HCT116 (cell line): ENCODE data around the gene GFPT2. TPM values are rescaled to one million over a fixed set of nuclear protein-coding genes. Genes with fewer than 3 reads are reported as not detected.

Source experiments
- ATAC-seq: fragments of 200-7000 bp; cut with Tn5 transposase; 2 replicates; pipeline ENCODE4 v1.9.1; 2020; ENCODE audit warnings: mild to moderate bottlenecking, moderate library complexity
- BruUV-seq: library from RNA; stranded (reverse); fragments of 400-500 nt; replicated peaks from 2 replicates; lab custom pipeline; 2021; lab: Mats Ljungman, UMichigan
- CTCF ChIA-PET: fragments of 300-600 bp; sonication (Branson Sonifier 250); formaldehyde crosslinking; loops from one replicate; lab custom pipeline; 2021; ENCODE audit warnings: antibody characterized with exemption; lab: Charles Lee
- POLR2A ChIA-PET: fragments of 300-600, 350-600 bp; sonication (Branson Sonifier 250); formaldehyde crosslinking; loops from one replicate; lab custom pipeline; 2021; ENCODE audit warnings: antibody characterized with exemption; lab: Charles Lee
- RAD21 ChIA-PET, 2 experiments: fragments of 300-600 bp; sonication (Branson Sonifier 250); formaldehyde crosslinking; loops; one replicate each; lab custom pipeline; 2023; ENCODE audit warnings: low total read pairs in 2 of 2; ENCODE audit not compliant: uncharacterized antibody in 2 of 2, unreplicated experiment in 2 of 2, low non-redundant PET in 1 of 2; lab: Charles Lee
- DNase-seq: peaks from one replicate; pipeline ENCODE4 v3.0.0-alpha.2; 2010; ENCODE audit warnings: low read depth, low spot score
- H2AFZ ChIP-seq: fragments of 200-600 bp; shearing (Covaris generic), sonication (generic); 2 replicates; pipeline ENCODE4 v1.6.1; 2017; ENCODE audit warnings: low read depth, mixed run types, mixed read lengths, antibody characterized with exemption, low read length; ENCODE audit not compliant: poor library complexity, severe bottlenecking
- H3K27ac ChIP-seq: 2 replicates; pipeline ENCODE4 v1.5.1; 2012; ENCODE audit warnings: low read depth, low read length
- H3K27me3 ChIP-seq: fragments of 200-600 bp; sonication (generic); 2 replicates; pipeline ENCODE4 v1.6.1; 2016; ENCODE audit warnings: mixed run types, low read length, mixed read lengths; ENCODE audit not compliant: insufficient read depth
- H3K36me3 ChIP-seq, 2 experiments: fragments of 200-500 bp in 1 of 2; fragments of 200-600 bp in 1 of 2; sonication (Bioruptor generic) in 1 of 2; sonication (generic) in 1 of 2; 2 replicates each; pipeline versions ENCODE4 v1.5.1 to v1.6.1; 2014 to 2016; ENCODE audit warnings: low read length in 2 of 2, inconsistent platforms in 1 of 2, mixed read lengths in 1 of 2, mixed run types in 1 of 2; ENCODE audit not compliant: insufficient read depth in 2 of 2, control insufficient read depth in 1 of 2
- H3K4me1 ChIP-seq, 2 experiments: fragments of 200-600 bp in 1 of 2; sonication (generic) in 1 of 2; 2 replicates each; pipeline versions ENCODE4 v1.5.1 to v1.6.1; 2012 to 2017; ENCODE audit warnings: low read length in 2 of 2, inconsistent platforms in 1 of 2, mild to moderate bottlenecking in 1 of 2, mixed read lengths in 1 of 2, mixed run types in 1 of 2, moderate library complexity in 1 of 2; ENCODE audit not compliant: insufficient read depth in 2 of 2, control insufficient read depth in 1 of 2
- H3K4me2 ChIP-seq: fragments of 200-600 bp; sonication (generic); 2 replicates; pipeline ENCODE4 v1.6.1; 2017; ENCODE audit warnings: mixed run types, low read length, mixed read lengths
- H3K4me3 ChIP-seq, 2 experiments: fragments of 200-600 bp in 1 of 2; sonication (generic) in 1 of 2; replicated peaks in 1 of 2; 2 replicates each; pipeline ENCODE4 v1.5.1; 2011 to 2016; ENCODE audit warnings: low read length in 2 of 2, control low read depth in 1 of 2, low read depth in 1 of 2, mild to moderate bottlenecking in 1 of 2, mixed read lengths in 1 of 2, mixed run types in 1 of 2
- H3K79me2 ChIP-seq: fragments of 200-600 bp; sonication (generic); 2 replicates; pipeline ENCODE4 v1.6.1; 2017; ENCODE audit warnings: mild to moderate bottlenecking, mixed run types, low read length, moderate library complexity, mixed read lengths; ENCODE audit not compliant: insufficient read depth
- H3K9ac ChIP-seq: fragments of 200-600 bp; sonication (generic); 2 replicates; pipeline ENCODE4 v1.6.1; 2016; ENCODE audit warnings: low read length, mixed read lengths
- H3K9me2 ChIP-seq: fragments of 200-600 bp; sonication (generic), shearing (Covaris generic); 2 replicates; pipeline ENCODE4 v1.6.1; 2017; ENCODE audit warnings: mixed run types, mild to moderate bottlenecking, moderate library complexity; ENCODE audit not compliant: insufficient read depth
- H3K9me3 ChIP-seq, 2 experiments: fragments of 200-500 bp in 1 of 2; fragments of 200-600 bp in 1 of 2; sonication (Bioruptor generic) in 1 of 2; sonication (generic) in 1 of 2; 2 replicates each; pipeline ENCODE4 v1.6.1; 2014 to 2017; ENCODE audit warnings: low read length in 2 of 2, mixed read lengths in 2 of 2, inconsistent platforms in 1 of 2, low read depth in 1 of 2, mild to moderate bottlenecking in 1 of 2, mixed run types in 1 of 2, moderate library complexity in 1 of 2; ENCODE audit not compliant: control insufficient read depth in 1 of 2, insufficient read depth in 1 of 2
- H4K20me1 ChIP-seq: fragments of 200-600 bp; sonication (generic), shearing (Covaris generic); 2 replicates; pipeline ENCODE4 v1.6.1; 2017; ENCODE audit warnings: mixed run types, mild to moderate bottlenecking, moderate library complexity; ENCODE audit not compliant: insufficient read depth
- ATF3 ChIP-seq: IDR thresholded peaks from 2 replicates; pipeline ENCODE4 v1.6.1; 2012
- CTCF ChIP-seq, 3 experiments: fragments of 200-600 bp in 1 of 3; sonication (generic) in 1 of 3; IDR thresholded peaks in 2 of 3; conservative IDR thresholded peaks in 1 of 3; 2 replicates each; pipeline ENCODE4 v1.5.1; 2012 to 2017; ENCODE audit warnings: low read depth in 2 of 3, low read length in 2 of 3, antibody characterized with exemption in 1 of 3, borderline replicate concordance in 1 of 3, control low read depth in 1 of 3, mild to moderate bottlenecking in 1 of 3, mixed read lengths in 1 of 3, mixed run types in 1 of 3, moderate library complexity in 1 of 3; ENCODE audit not compliant: insufficient read depth in 1 of 3
- EGR1 ChIP-seq: IDR thresholded peaks from 2 replicates; pipeline ENCODE4 v1.6.1; 2012; ENCODE audit warnings: low read depth
- ELF1 ChIP-seq: IDR thresholded peaks from 2 replicates; pipeline ENCODE4 v1.6.1; 2012; ENCODE audit warnings: low read depth, borderline replicate concordance
- EZH2phosphoT487 ChIP-seq: fragments of 200-600 bp; IDR thresholded peaks from 2 replicates; pipeline ENCODE4 v1.6.1; 2018; ENCODE audit warnings: antibody characterized with exemption, borderline replicate concordance
- JUND ChIP-seq: IDR thresholded peaks from 2 replicates; pipeline ENCODE4 v1.6.1; 2012
- POLR2A ChIP-seq: IDR thresholded peaks from 2 replicates; pipeline ENCODE4 v1.7.0; 2011; ENCODE audit warnings: borderline replicate concordance; ENCODE audit not compliant: insufficient read depth, insufficient read length; ENCODE audit errors: extremely low read depth
- POLR2AphosphoS5 ChIP-seq: IDR thresholded peaks from 2 replicates; pipeline ENCODE4 v1.6.1; 2011; ENCODE audit warnings: mild to moderate bottlenecking, low read depth, low read length, moderate library complexity
- SIN3A ChIP-seq: IDR thresholded peaks from 2 replicates; pipeline ENCODE4 v1.6.1; 2012; ENCODE audit warnings: low read depth
- TCF7L2 ChIP-seq: IDR thresholded peaks from 2 replicates; pipeline ENCODE4 v1.7.0; 2011; ENCODE audit warnings: borderline replicate concordance, inconsistent platforms; ENCODE audit not compliant: insufficient read depth, insufficient read length; ENCODE audit errors: extremely low read depth
- YY1 ChIP-seq: IDR thresholded peaks from 2 replicates; pipeline ENCODE4 v1.6.1; 2011; ENCODE audit warnings: low read length, low read depth, moderate library complexity, mild to moderate bottlenecking; ENCODE audit not compliant: insufficient replicate concordance; ENCODE audit errors: extremely low read depth
- intact Hi-C: fragments of 100-400 bp; cut with micrococcal nuclease; formaldehyde crosslinking; loops from 2 replicates; pipeline ENCODE4 v1.10.0; 2022
- total RNA-seq: library from RNA; stranded (reverse); gene quantifications from one replicate; pipeline ENCODE4 v1.2.1, GENCODE V29; 2021; ENCODE audit not compliant: unreplicated experiment

Gene GFPT2
- total RNA-seq, 1 experiment from 2014 or later: 16.1 TPM

DNA sequence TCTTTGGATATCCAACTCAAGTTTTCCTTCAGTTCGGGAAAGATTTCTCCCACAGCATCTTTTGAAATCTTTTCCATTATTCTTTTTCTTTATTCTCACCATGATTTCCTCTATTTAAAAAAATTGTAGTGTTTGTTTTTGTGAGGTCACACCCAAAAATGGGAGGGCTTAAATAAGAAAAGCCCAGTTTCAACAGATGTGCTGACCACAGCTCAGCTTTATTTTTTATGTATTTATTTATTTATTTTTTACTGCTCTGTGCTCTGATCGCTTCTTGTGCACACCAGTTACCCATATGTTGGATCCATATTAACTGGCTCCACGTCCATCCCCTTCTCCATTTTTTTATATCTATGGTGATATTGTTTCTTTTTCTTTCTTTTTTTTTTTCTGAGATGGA lies 20.3 kb downstream of the GFPT2 start:
- H3K79me2 ChIP-seq: no peaks in the 10 kb centered on the region
- TF ChIP-seq SIN3A: no peak
- no peak for TF ChIP-seq EZH2phosphoT487
- no peak for TF ChIP-seq POLR2AphosphoS5
- TF ChIP-seq YY1: no peak
- no peak for TF ChIP-seq EGR1
- no peak for TF ChIP-seq TCF7L2
- no peak for TF ChIP-seq CTCF (IDR thresholded peaks at IDR 0.05 in 2 of 3, conservative IDR thresholded peaks at IDR 0.05 in 1 of 3; ENCODE audit: borderline replicate concordance in 1 of 3, insufficient read depth in 1 of 3, low read depth in 2 of 3, low read length in 2 of 3)
- TF ChIP-seq ATF3: no peak
- TF ChIP-seq POLR2A: no peak
- no peak for TF ChIP-seq JUND
- no peak for TF ChIP-seq ELF1
- TF ChIP-seq, all 23 proteins: peak for 0
- no TSS peak for BruUV-seq
- H4K20me1 ChIP-seq: no peaks in the 10 kb centered on the region
- 0 out of 2 replicates have a peak overlapping the region, but pooled peaks have one; percentile 60 for H3K4me2 ChIP-seq
- no peaks in the 10 kb centered on the region for H3K9me2 ChIP-seq
- H3K4me1 ChIP-seq: peaks cover 45 to 58% of the 10 kb centered on the region in 2 experiments
- no peaks in the 10 kb centered on the region for H3K9me3 ChIP-seq
- ATAC-seq (no peak), DNase-seq (no peak)
- ChIA-PET RAD21 (no interaction called here), POLR2A (interaction anchor here (0.9 kb wide), 1 partner anchor 38 kb away, joined by 5 read pairs; no protein-coding TSS in a partner anchor), CTCF (interaction anchor here (1.0 to 2.8 kb wide), 5 partner anchors 10 to 139 kb away, joined by 3 to 15 read pairs (median 5); no protein-coding TSS in a partner anchor)
- H2AFZ ChIP-seq: no peak overlapping the region
- no peak overlapping the region; the same call in 1 of the 2 replicates for H3K27ac ChIP-seq
- H3K36me3 ChIP-seq: peaks cover 0 to 2% of the 10 kb centered on the region in 2 experiments; a peak in 2 of 4 replicates
- no peaks in the 10 kb centered on the region for H3K27me3 ChIP-seq
- no peak overlapping the region for H3K9ac ChIP-seq
- intact Hi-C loops: loop anchor here (5.0 kb wide), 1 partner anchor 131 kb away; no protein-coding TSS in a partner anchor
- no peak overlapping the region for H3K4me3 ChIP-seq
